ENCODE data around the gene ELFN1.
"Not testable (repeated sequence)": the region's sequence is repeated elsewhere in the genome, so short reads cannot be mapped to it uniquely, and the experiment has no call there.

Gene ELFN1

DNA sequence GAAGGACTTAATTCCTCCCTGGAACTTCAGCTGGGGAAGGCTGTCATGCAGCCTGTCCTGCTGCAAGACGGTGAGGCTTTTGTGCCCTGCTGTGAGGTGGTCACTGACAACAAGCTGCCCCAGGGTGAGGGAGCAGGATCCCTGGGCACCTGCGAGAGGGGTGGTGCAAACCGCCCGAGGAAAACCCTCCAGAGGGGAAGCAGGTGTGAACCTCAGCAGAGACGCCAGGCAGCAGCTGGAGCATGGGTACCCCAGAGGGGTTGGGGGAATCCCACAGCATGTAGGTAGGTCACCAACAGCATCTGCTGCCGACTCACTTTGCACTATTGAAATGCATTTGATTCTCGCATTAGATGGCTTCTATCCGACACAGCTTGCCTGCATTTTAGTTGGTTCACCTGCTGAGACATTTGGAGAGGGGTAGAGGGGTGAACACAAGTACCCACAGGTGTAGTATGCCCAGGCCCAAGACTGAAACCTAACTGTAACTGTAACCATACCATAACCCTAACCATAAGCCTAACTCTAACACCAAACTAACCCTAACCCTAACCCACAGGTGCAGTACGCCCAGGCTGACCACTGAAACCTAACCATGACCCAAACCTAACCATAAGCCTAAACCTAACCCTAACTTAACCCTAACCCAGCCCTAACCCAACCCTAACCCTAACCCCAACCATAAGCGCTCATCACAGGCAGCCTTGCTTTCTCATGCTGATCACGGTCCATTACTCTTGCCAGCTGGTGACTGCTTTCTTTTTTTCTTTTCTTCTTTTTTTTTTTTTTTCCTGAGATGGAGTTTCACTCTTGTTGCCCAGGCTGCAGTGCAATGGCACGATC, 85.9 kb downstream of the ELFN1 start:
- no peak for DNase-seq (ENCODE audit: low read depth in 2 of 2)

GRCh38 chr7:1757601-1758000, 87.5 kb downstream of the ELFN1 start:
- DNase-seq (ENCODE audit: low read depth in 2 of 2): no peak

- DNase-seq (ENCODE audit: low read depth in 2 of 2): no peak
Measured at GRCh38 chr7:1758028-1758858, 88.2 kb downstream of the ELFN1 start.

GRCh38 chr7:1758859-1759521, 88.9 kb downstream of the ELFN1 start:
- no peak for DNase-seq (ENCODE audit: low read depth in 2 of 2)

- DNase-seq (ENCODE audit: low read depth in 2 of 2): no peak
Measured at GRCh38 chr7:1761097-1761496, 91.0 kb downstream of the ELFN1 start.

GRCh38 chr7:1761774-1762173, 91.7 kb downstream of the ELFN1 start:
- no peak for DNase-seq (ENCODE audit: low read depth in 2 of 2)

GRCh38 chr7:1762238-1762945, 92.3 kb downstream of the ELFN1 start:
- DNase-seq (ENCODE audit: low read depth in 2 of 2): no peak

GRCh38 chr7:1763033-1763432, 93.0 kb downstream of the ELFN1 start:
- no peak for DNase-seq (ENCODE audit: low read depth in 2 of 2)

DNA sequence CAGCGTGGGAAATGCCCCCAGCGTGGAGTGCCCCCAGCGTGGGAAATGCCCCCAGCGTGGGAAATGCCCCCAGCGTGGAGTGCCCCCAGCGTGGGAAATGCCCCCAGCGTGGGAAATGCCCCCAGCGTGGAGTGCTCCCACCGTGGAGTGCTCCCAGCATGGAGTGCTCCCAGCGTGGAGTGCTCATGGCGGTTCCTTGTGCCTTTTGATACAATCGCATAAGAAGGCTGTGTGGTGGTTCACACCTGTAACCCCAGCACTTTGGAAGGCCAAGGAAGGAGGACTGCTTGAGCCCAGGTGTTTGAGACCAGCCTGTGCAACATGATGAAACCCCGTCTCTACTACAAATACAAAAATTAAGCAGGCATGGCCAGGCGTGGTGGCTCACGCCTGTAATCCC, 93.8 kb downstream of the ELFN1 start:
- not testable (repeated sequence) for DNase-seq (ENCODE audit: low read depth in 2 of 2)

GRCh38 chr7:1765336-1765735, 95.3 kb downstream of the ELFN1 start:
- DNase-seq (ENCODE audit: low read depth in 2 of 2): no peak

GRCh38 chr7:1767524-1767923, 97.4 kb downstream of the ELFN1 start:
- no peak for DNase-seq (ENCODE audit: low read depth in 2 of 2)

GRCh38 chr7:1768832-1769231, 98.8 kb downstream of the ELFN1 start:
- DNase-seq (ENCODE audit: low read depth in 2 of 2): no peak

- DNase-seq (ENCODE audit: low read depth in 2 of 2): no peak
Measured at GRCh38 chr7:1769286-1770200, 99.5 kb downstream of the ELFN1 start.

- no peak for DNase-seq (ENCODE audit: low read depth in 2 of 2)
Measured at GRCh38 chr7:1770331-1770730, 100.3 kb downstream of the ELFN1 start.

DNA sequence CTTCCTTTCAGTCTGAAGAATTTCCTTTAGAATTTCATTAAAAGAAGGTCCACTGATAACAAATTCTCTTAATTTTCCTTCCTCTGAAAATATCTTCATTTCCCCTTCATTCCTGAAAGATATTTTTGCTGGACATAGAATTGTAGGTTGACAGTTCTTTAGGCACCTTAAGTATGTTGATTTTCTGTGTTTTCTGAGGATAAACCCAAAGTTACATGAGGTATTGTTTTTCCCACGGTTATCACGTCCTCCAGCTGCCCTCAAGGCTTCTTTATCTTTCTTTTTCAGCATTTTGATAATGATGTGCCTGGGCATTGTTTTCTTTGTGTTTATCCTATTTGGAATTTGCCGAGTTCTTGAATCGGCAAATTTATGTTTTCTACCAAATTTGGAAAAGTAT, 105.3 kb downstream of the ELFN1 start:
- no peak for DNase-seq (ENCODE audit: low read depth in 2 of 2)

DNA sequence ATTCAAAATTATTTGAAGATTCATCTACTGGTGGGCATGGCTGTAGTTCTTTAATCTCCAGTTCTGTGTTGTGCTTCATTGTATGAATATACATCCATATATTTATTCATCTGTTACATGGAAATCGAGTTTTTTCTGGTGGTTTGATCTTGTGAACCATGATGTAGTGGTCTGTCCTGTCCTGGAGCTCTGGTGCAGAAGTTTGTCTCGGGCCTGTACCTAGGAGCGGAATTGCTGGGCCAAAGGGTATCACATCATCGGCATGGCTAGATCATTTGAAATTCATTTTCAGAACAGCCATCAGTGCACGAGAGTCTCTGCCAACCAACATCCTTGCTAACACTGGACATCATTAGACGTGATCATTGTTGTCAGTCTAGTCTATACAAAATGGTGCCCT, 107.0 kb downstream of the ELFN1 start:
- no peak for DNase-seq (ENCODE audit: low read depth in 2 of 2)

DNA sequence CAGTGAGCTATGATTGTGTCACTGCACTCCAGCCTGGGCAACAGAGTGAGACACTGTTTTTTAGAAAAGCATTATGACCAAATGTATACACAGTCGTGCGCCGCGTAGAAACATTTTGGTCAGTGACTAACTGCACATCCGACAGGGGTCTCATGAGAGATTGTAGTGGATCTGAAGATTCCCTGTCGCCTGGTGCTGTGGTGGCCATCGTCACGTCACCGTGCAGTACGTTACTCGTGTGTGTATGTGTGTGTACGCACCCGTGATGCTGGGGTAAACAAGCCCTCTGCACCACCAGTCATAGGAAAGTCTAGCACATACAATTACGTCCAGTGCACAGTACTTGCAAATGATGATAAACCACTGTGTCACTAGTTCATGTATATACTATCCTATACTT, 109.4 kb downstream of the ELFN1 start:
- no peak for DNase-seq (ENCODE audit: low read depth in 2 of 2)

GRCh38 chr7:1781369-1781768, 111.3 kb downstream of the ELFN1 start:
- DNase-seq (ENCODE audit: low read depth in 2 of 2): no peak

DNA sequence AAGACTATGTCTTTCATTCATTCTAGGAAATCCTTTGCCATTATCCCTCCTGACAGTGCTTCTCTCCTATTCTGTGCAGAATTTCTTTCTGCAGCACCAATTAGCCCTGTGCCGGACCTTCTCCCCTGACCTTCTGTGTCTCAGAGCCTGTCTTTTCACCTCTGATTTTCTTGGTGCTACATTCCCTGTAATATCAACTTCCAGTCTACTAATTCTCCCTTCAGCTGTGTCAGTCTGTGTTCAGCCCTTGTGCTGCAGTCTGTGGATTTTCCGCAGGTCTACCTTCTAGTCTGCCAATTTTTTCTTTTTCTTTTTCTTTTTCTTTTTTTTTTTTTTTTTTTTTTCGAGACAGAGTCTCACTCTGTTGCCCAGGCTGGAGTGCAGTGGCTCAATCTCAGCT, 115.8 kb downstream of the ELFN1 start:
- no peak for DNase-seq (ENCODE audit: low read depth in 2 of 2)

DNA sequence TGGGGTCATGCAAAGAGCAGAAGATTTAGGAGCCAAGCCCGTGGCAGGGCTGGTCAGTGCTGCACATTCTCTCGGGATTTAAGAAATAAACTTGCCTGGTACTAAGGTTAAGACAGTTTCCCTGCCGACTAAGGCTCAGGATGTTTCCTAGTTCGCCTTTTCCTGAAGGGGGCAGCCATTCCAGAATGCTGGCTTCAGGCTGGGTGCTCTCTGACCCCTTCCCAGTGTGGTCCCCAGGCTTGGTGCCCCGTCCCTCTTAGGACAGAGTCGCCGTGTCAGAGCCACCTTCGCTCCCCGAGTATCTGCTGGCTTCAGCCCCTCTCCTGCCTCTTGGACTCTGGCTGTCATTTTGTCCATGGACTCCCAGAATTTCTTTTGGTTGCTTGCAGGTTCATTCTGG, 117.2 kb downstream of the ELFN1 start:
- no peak for DNase-seq (ENCODE audit: low read depth in 2 of 2)

Measured in activated CD8-positive, alpha-beta memory T cell treated with anti-CD3 and anti-CD28 coated beads for 4 hours (primary cell).